NB4 (cell line): ENCODE data around the gene CNKSR3.

Source experiments
- DNase-seq: peaks from one replicate; pipeline ENCODE4 v3.0.0; 2010; ENCODE audit warnings: low read depth
- H3K4me3 ChIP-seq: one replicate; pipeline ENCODE4 v1.5.1; 2011; ENCODE audit warnings: mild to moderate bottlenecking, low read depth, low read length, moderate library complexity
- CTCF ChIP-seq: IDR thresholded peaks from one replicate; pipeline ENCODE4 v1.5.1; 2012; ENCODE audit warnings: low read depth, low read length
- MAX ChIP-seq: IDR thresholded peaks from 2 replicates; pipeline ENCODE4 v1.6.1; 2011; ENCODE audit warnings: low read depth, low read length
- MYC ChIP-seq: IDR thresholded peaks from 2 replicates; pipeline ENCODE4 v1.6.1; 2011; ENCODE audit warnings: low read depth, low read length
- POLR2A ChIP-seq: IDR thresholded peaks from 2 replicates; pipeline ENCODE4 v1.6.1; 2011; ENCODE audit warnings: mild to moderate bottlenecking; ENCODE audit not compliant: insufficient read length; ENCODE audit errors: extremely low read depth

The CNKSR3 gene

GRCh38 chr6:154435400-154435945 lies 75.0 kb downstream of the CNKSR3 start:
- no peak for DNase-seq
- TF ChIP-seq CTCF, result no peak
- no peak overlapping the region for H3K4me3 ChIP-seq

GRCh38 chr6:154434662-154435061 lies 75.8 kb downstream of the CNKSR3 start:
- H3K4me3 ChIP-seq, result no peak overlapping the region
- no peak for DNase-seq
- TF ChIP-seq MAX, result no peak
- no peak for TF ChIP-seq CTCF
- no peak for TF ChIP-seq MYC
- no peak for TF ChIP-seq POLR2A

GRCh38 chr6:154433477-154434241 lies 76.8 kb downstream of the CNKSR3 start:
- no peak for DNase-seq
- H3K4me3 ChIP-seq, result no peak overlapping the region
- no peak for TF ChIP-seq MAX
- no peak for TF ChIP-seq POLR2A
- TF ChIP-seq MYC, result no peak
- no peak for TF ChIP-seq CTCF

GRCh38 chr6:154432533-154433476 lies 77.7 kb downstream of the CNKSR3 start:
- DNase-seq, result peak; percentile 72
- no peak overlapping the region for H3K4me3 ChIP-seq
- TF ChIP-seq POLR2A (no peak), MAX (no peak), MYC (no peak), CTCF (no peak)

GRCh38 chr6:154430481-154430919 lies 80.0 kb downstream of the CNKSR3 start:
- TF ChIP-seq CTCF (no peak), MAX (no peak), MYC (no peak), POLR2A (no peak)
- H3K4me3 ChIP-seq, result no peak overlapping the region
- no peak for DNase-seq
